Glomerular visceral epithelial cell (primary cell): ENCODE results near the gene COA7.
"Not testable (repeated sequence)": the region's sequence is repeated elsewhere in the genome, so short reads cannot be mapped to it uniquely, and the experiment has no call there.

ENCODE experiments used
- DNase-seq: peaks from one replicate; pipeline ENCODE4 v3.0.0-alpha.2; 2016; ENCODE audit errors: extremely low spot score

The COA7 gene

GRCh38 chr1:52706136-52706670 is 8.1 kb upstream of the COA7 start:
- no peak for DNase-seq

- peak; percentile 71 for DNase-seq
These were observed 5.0 kb upstream of the COA7 start for GRCh38 chr1:52702886-52703787.

- no peak for DNase-seq
These were observed 2.5 kb downstream of the COA7 start for GRCh38 chr1:52695627-52696026.

- no peak for DNase-seq
These were observed 4.3 kb downstream of the COA7 start for GRCh38 chr1:52693843-52694242.

- DNase-seq: not testable (repeated sequence)
These were observed 4.8 kb downstream of the COA7 start for GRCh38 chr1:52693351-52693750.

- DNase-seq: no peak
These were observed 5.5 kb downstream of the COA7 start for GRCh38 chr1:52692697-52693096.

- no peak for DNase-seq
These were observed 6.3 kb downstream of the COA7 start for GRCh38 chr1:52691821-52692220.

- no peak for DNase-seq
These were observed 11.3 kb downstream of the COA7 start for GRCh38 chr1:52686830-52687229.

GRCh38 chr1:52686261-52686751 is 11.8 kb downstream of the COA7 start:
- peak; percentile 61 for DNase-seq

- no peak for DNase-seq
These were observed 13.6 kb downstream of the COA7 start for GRCh38 chr1:52684545-52684944.

- no peak for DNase-seq
These were observed 14.7 kb downstream of the COA7 start for GRCh38 chr1:52683367-52683940.

- no peak for DNase-seq
These were observed 17.0 kb downstream of the COA7 start for GRCh38 chr1:52681136-52681535.

GRCh38 chr1:52680353-52680752 is 17.8 kb downstream of the COA7 start:
- DNase-seq: no peak

GRCh38 chr1:52679498-52679897 is 18.6 kb downstream of the COA7 start:
- DNase-seq: no peak

GRCh38 chr1:52679048-52679447 is 19.1 kb downstream of the COA7 start:
- DNase-seq: no peak

GRCh38 chr1:52677076-52677806 is 20.9 kb downstream of the COA7 start:
- no peak for DNase-seq

GRCh38 chr1:52676249-52676903 is 21.8 kb downstream of the COA7 start:
- DNase-seq: no peak

- peak; percentile 32 for DNase-seq
These were observed 23.4 kb downstream of the COA7 start for GRCh38 chr1:52674497-52675384.

- no peak for DNase-seq
These were observed 24.6 kb downstream of the COA7 start for GRCh38 chr1:52673513-52673912.

- DNase-seq: no peak
These were observed 25.2 kb downstream of the COA7 start for GRCh38 chr1:52672946-52673345.

- no peak for DNase-seq
These were observed 27.5 kb downstream of the COA7 start for GRCh38 chr1:52670604-52671003.
